SKM-1 treated with dmso at 0.1 percent for 144 hours (cell line): Measurements from ENCODE around the gene PI4KA.

Experiments used
- DNase-seq: peaks from one replicate; lab custom pipeline; 2025; ENCODE audit not compliant: unreplicated experiment; lab: John Stamatoyannopoulos, UW

Gene PI4KA

DNA sequence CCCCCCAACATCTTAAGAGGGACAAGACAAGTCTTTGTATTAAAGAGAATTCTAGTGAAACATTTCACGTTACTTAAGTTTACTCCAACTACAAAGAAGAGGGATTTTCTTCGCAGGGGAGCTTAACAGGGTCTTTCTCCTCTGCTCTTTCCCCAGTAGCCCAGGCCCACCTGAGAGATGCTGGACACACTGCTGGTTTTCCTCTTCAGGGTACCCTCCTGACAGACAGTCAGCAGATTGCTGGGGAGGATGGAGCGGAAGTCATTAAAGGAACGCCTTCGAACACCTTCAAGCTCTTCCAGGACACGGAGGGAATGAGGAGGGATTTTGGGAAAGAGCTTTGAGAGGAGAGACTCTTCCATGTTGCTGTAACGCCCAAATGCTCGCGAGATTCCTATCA is 39.1 kb downstream of the PI4KA start:
- DNase-seq: no peak

DNA sequence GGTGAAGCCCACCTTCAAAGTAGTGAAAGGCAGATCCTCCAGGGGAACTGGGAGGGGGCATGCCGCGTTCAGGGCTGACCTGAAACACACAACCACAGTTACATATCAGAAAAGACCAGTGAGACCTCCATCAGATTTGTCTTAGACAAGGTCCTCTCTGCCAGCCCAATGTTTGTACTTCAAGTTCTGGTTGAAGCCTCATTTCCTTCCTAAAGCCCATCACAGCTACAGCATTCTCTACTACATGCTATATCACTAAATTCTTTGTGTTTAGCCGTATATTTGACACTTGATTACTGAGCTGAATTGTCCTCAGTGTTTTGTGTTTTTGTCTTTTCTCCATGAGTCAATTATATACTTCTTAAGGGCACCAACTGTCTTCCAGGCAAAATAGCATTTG is 40.1 kb downstream of the PI4KA start:
- no peak for DNase-seq

GRCh38 chr22:20816559-20816958 is 42.1 kb downstream of the PI4KA start:
- no peak for DNase-seq

DNA sequence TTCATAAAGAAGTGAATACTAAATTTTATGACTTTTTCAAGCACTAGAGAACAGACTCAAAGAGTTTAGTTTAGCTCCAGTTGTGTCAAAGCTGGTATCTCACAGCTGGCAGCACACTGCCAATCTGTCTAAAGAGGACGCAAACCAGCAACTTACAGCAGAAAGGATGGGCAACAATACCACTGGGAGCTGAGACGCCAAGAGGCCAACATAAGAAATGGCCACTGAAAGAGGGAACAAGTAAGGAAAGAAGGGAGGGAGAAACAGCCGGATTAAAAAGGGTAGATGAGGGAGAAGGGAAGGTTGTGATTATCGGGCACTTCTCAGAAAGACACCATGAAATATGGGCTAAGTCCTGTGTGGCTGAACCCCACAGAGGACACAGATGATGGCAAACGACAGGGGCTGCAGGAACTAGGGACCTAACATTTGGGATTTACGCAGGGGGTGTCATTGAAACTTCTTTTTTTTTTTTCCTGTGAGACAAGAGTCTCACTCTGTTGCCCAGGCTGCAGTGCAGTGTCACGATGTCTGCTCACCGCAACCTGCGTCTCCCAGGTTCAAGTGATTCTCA is 43.0 kb downstream of the PI4KA start:
- no peak for DNase-seq

DNA sequence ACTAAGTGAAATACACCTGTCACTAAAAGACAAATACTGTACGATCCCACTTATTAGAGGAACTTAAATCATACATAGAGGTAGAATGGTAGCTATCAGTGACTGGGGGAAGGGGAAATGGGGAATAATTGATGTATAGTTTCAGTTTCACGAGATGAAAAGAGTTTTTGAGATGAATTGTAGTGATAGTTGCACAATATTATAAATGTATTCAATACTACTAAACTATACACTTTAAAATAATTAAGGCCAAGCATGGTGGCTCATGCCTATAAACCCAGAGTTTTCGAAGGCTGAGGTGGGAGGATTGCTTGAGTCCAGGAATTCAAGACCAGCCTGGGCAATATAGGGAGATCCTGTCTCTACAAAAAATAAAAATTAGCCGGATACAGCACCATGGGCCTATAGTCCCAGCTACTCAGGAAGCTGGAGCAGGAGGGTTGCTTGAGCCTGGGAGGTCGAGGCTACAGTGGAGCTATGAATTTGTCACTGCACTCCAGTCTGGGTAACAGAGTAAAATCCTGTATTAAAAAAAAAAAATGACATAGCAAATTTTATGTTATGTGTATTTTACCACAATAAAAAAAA is 44.3 kb downstream of the PI4KA start:
- no peak for DNase-seq

DNA sequence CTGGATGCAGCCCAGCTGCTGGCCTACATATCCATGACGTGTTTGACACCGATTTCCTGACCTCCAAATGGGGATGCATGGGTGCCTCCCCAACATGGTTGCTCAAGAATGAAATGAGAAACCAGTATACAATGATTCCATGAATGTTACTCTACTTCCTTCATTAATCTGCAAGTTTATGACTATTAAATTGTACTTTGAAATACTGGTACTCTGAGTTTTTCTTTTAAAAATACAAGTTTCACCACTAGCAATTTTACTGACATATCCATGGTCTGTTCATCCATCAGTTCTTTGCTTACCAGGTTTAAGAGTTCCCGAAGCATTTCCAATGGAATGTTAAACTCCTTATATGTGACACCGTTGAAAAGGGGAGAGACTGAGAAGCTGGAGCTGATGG is 45.6 kb downstream of the PI4KA start:
- DNase-seq: no peak

DNA sequence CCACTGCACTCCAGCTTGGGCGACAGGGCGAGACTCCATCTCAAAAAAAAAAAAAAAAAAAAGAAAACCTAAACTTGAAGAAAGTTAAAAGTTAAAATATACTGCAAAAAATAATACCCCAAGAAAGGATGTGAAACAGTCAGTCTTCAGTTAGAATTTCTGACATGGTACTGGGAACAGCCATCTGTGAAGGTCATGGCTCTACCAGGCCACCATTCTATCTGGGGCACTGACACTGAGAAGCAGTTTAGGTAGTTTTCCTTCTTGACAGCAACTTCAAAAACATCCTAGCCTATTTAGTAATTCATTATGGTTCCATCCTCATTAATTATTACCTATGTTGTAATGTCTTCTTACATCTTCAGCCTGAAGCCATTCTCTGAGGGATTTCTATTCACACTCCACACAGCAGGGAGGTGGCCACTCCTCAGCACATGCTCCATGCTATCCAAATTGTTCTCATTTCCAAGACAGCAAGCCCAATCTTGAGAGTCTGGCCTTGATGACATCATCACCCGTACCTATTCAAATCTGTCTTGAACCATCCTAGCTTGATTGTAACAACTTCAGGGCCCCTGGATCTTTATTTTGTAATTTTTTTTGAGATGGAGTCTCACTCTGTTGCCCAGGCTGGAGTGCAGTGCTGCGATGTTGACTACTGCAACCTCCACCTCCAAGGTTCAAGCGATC is 46.5 kb downstream of the PI4KA start:
- DNase-seq: no peak

- no peak for DNase-seq
Observed at GRCh38 chr22:20811171-20811570, 47.4 kb downstream of the PI4KA start.

DNA sequence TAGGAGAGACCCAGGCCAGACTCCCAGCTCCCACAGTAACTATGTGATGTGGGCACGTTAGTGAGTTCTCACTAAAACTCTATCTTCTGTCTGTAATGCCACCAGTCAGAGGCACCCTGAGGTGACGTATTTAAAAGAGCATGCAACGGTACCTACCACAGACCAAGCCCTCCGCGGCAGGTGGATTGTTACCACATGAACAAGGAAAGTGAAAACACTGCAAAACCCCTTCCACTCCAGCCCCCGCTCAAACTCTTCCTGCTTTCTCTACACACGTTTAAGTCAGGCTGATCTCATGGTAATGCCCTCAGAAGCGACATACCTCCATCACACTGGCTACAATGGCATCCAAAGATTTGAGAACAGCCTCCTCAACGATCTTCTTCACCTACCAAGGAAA is 48.0 kb downstream of the PI4KA start:
- no peak for DNase-seq

DNA sequence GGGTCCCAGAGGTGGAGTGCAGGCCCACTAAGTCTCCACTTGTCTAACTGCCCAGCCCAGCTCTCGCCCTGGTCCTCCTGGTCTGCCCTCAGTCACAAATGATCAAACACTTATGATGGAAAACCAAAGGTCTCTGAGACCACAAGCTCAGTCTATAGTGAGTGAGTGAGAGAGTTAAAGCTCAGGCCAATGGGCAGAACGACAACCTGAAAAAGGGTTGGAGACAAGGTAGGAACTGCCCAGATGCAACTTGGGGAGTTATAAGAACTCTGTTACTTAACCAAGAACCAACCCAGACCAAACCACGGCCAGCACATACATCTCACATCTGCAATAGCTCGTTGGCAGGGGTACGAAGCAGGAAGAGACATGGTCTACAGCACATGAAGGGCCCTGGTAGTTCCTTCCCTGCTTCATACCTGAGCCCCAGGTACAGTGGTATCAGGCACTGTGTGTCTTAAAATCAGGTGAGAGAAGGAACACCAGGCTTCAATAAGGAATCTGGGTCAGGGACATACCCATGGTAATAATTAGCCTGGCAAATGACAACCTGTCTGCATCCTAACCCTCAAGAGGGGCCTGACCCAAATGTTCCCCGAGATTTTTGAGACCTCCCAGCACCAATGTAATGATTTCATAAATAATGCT is 48.9 kb downstream of the PI4KA start:
- no peak for DNase-seq

GRCh38 chr22:20808844-20809243 is 49.8 kb downstream of the PI4KA start:
- DNase-seq: no peak

DNA sequence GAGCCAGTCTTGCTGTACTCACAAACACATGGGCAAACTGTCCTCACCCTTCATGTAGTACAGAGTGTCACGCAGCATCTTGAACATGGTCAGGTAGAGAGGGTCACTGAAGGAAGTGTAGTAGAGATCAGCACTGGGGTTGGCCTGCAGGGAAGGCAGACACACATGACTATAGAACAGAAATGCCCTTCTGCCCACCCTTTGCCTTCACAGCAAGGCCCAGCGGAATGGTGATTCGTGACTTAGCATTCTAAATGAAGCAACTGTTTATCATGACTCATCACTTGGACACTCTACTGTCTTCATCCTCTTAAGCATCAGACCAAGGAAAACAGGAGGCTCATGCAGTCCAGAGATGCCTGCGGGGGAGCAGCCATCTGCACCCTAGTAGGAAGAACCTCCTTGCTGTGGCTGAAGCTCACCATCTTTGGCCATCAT is 51.3 kb downstream of the PI4KA start:
- no peak for DNase-seq

- DNase-seq: no peak
Observed at GRCh38 chr22:20805972-20806471, 52.6 kb downstream of the PI4KA start.

GRCh38 chr22:20804650-20805049 is 54.0 kb downstream of the PI4KA start:
- no peak for DNase-seq

GRCh38 chr22:20803696-20804324 is 54.8 kb downstream of the PI4KA start:
- DNase-seq: no peak

DNA sequence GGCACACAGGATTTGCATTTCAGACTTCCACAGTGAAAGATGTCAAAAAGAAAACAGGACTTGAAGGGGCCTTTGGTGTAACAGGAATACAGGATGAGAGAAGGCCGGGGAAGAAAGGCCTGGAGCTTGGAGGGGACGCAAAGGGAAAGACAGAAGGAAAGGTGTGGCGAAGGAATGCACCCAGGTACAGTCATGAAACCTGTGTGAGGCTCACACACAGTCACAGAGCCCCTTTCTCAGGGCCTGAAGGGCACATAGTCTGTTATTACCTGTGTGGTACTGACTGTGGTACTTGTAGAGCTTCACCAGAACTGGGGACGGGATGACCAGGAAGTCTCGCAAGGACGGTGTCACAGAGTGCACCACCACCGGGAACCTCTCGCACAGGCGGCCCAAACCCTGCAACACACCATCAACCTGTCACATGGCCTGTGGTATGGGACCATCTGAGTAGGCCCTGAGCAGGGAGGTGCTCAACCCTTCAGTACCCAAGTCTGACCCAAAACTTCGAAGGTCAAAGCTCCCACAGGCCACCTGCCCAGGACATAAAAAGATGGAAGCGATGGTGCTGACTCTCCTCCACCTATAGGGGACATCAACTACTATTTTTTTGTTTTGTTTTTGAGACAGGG is 55.6 kb downstream of the PI4KA start:
- DNase-seq: no peak

- no peak for DNase-seq
Observed at GRCh38 chr22:20802452-20802851, 56.2 kb downstream of the PI4KA start.

GRCh38 chr22:20799449-20799848 is 59.2 kb downstream of the PI4KA start:
- no peak for DNase-seq

- no peak for DNase-seq
Observed at GRCh38 chr22:20798974-20799373, 59.6 kb downstream of the PI4KA start.

DNA sequence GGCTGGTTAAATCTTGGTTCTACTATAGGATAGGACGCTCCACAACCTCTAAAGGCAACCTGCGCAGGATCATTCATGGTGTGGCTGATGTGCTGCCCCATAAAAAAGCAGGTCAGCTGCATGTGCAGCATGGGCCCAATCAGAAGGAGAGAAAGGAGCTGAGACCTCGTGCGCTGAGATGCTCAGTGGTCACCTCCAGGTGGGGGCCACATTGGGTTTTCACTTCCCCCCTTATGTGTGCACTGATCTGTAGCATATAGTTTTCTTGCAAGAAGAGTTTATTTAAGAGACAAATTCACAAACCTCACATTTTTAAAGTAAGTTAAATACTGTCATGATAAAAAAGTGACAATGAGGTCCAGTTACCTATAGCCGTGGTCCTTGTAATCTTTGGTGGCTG is 60.4 kb downstream of the PI4KA start:
- no peak for DNase-seq

DNA sequence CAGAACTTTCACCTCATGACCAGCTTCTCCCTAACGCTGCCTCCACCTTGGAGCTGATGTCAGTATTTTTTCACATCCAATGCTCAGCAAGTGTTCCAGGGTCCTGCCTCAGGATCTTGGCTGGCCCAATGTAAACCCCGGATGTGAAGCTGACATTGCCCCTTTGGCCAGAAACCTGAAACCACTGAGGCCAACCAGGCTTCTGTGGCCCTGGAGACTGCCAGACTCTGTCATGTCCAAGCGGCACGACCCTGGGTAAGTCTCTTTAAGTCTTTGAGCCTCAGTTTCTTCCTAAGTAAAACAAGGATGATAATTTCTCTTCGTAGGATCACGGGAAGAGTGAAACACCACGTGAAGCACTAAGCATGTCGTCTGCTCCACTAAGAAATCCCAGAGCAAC is 61.9 kb downstream of the PI4KA start:
- DNase-seq: no peak
